SH-SY5Y (cell line): ENCODE results near the gene ZBTB21.

Source experiments
- GATA2 ChIP-seq: IDR thresholded peaks from 2 replicates; pipeline ENCODE4 v1.6.1; 2011; ENCODE audit warnings: mild to moderate bottlenecking, low read depth, low read length
- GATA3 ChIP-seq: IDR thresholded peaks from 2 replicates; pipeline ENCODE4 v1.6.1; 2011; ENCODE audit warnings: low read depth, mild to moderate bottlenecking, low read length, moderate library complexity

GRCh38 chr21:42058631-42059111 lies 48.5 kb upstream of the ZBTB21 start:
- TF ChIP-seq GATA2 (no peak), GATA3 (no peak)
